PC-3 (cell line): ENCODE results near the gene CEACAM5. TPM values are rescaled to one million over a fixed set of nuclear protein-coding genes. Genes with fewer than 3 reads are reported as not detected.

Source experiments
- ATAC-seq: fragments of 200-7000 bp; cut with Tn5 transposase; 2 replicates; pipeline ENCODE4 v1.9.1; 2020; ENCODE audit warnings: mild to moderate bottlenecking, moderate library complexity
- BruUV-seq: library from RNA; stranded (reverse); fragments of 400-500 nt; replicated peaks from 2 replicates; lab custom pipeline; 2021; lab: Mats Ljungman, UMichigan
- CTCF ChIA-PET: fragments of 300-600 bp; sonication (Branson Sonifier 250); formaldehyde crosslinking; loops from one replicate; lab custom pipeline; 2022; ENCODE audit warnings: antibody characterized with exemption; lab: Charles Lee
- POLR2A ChIA-PET: fragments of 300-600 bp; sonication (Branson Sonifier 250); formaldehyde crosslinking; loops from one replicate; lab custom pipeline; 2022; ENCODE audit warnings: antibody characterized with exemption; ENCODE audit not compliant: unreplicated experiment; lab: Charles Lee
- DNase-seq: peaks from one replicate; pipeline ENCODE4 v3.0.0-alpha.2; 2015
- H2AFZ ChIP-seq: fragments of 300-600 bp; sonication (generic); 2 replicates; pipeline ENCODE4 v1.6.0; 2016; ENCODE audit warnings: antibody characterized with exemption, low read length
- H3F3A ChIP-seq: fragments of 300-600 bp; sonication (generic); one replicate; pipeline ENCODE4 v1.6.0; 2017; ENCODE audit warnings: antibody characterized with exemption, low read length, control low read depth, mild to moderate bottlenecking; ENCODE audit not compliant: unreplicated experiment
- H3K27ac ChIP-seq: fragments of 300-600 bp; sonication (generic); 2 replicates; pipeline ENCODE4 v1.5.1; 2016; ENCODE audit warnings: mild to moderate bottlenecking, low read length
- H3K27me3 ChIP-seq: fragments of 300-600 bp; sonication (generic); 2 replicates; pipeline ENCODE4 v1.6.1; 2016; ENCODE audit warnings: low read length, mixed read lengths
- H3K36me3 ChIP-seq: fragments of 300-600 bp; sonication (generic); 2 replicates; pipeline ENCODE4 v1.6.1; 2016; ENCODE audit warnings: low read depth, mixed run types, low read length, mixed read lengths
- H3K4me1 ChIP-seq: fragments of 300-600 bp; sonication (generic); 2 replicates; pipeline ENCODE4 v1.5.1; 2016; ENCODE audit warnings: low read length; ENCODE audit not compliant: insufficient read depth
- H3K4me2 ChIP-seq: fragments of 300-600 bp; sonication (generic); 2 replicates; pipeline ENCODE4 v1.6.0; 2016; ENCODE audit warnings: low read length
- H3K4me3 ChIP-seq: fragments of 300-600 bp; sonication (generic); 2 replicates; pipeline ENCODE4 v1.5.1; 2016; ENCODE audit warnings: mild to moderate bottlenecking, low read length, mixed read lengths
- H3K79me2 ChIP-seq: fragments of 300-600 bp; sonication (generic); 2 replicates; pipeline ENCODE4 v1.6.1; 2017; ENCODE audit warnings: low read length, mixed read lengths
- H3K9ac ChIP-seq: fragments of 300-600 bp; sonication (generic); 2 replicates; pipeline ENCODE4 v1.6.0; 2016; ENCODE audit warnings: mild to moderate bottlenecking, low read length
- H3K9me2 ChIP-seq: fragments of 300-600 bp; sonication (generic); replicated peaks from 2 replicates; pipeline ENCODE4 v1.6.1; 2016; ENCODE audit warnings: mixed run types, low read length, mixed read lengths
- H3K9me3 ChIP-seq: fragments of 300-600 bp; sonication (generic); 2 replicates; pipeline ENCODE4 v1.6.1; 2016; ENCODE audit warnings: low read length, mixed read lengths
- H4K20me1 ChIP-seq: fragments of 300-600 bp; sonication (generic); 2 replicates; pipeline ENCODE4 v1.6.1; 2016; ENCODE audit warnings: low read length, mixed read lengths
- CTCF ChIP-seq: fragments of 300-600 bp; sonication (generic); conservative IDR thresholded peaks from 2 replicates; pipeline ENCODE4 v1.5.1; 2017; ENCODE audit warnings: antibody characterized with exemption, low read depth, mild to moderate bottlenecking, low read length
- EZH2 ChIP-seq: fragments of 300-600 bp; sonication (generic); IDR thresholded peaks from one replicate; pipeline ENCODE4 v1.6.1; 2017; ENCODE audit warnings: antibody characterized with exemption, mild to moderate bottlenecking, low read length; ENCODE audit not compliant: unreplicated experiment
- EZH2phosphoT487 ChIP-seq: fragments of 300-600 bp; sonication (generic); IDR thresholded peaks from 2 replicates; pipeline ENCODE4 v1.6.1; 2018; ENCODE audit warnings: mild to moderate bottlenecking, antibody characterized with exemption, low read length, borderline replicate concordance
- intact Hi-C: fragments of 100-400 bp; cut with micrococcal nuclease; formaldehyde crosslinking; loops from 2 replicates; pipeline ENCODE4 v1.9.0; 2023
- total RNA-seq: library from RNA; depleted of rRNA; stranded (reverse); fragments of >200 nt; gene quantifications from 2 replicates; pipeline ENCODE4 v1.2.3, GENCODE V29; 2014

Gene CEACAM5
- total RNA-seq, 1 experiment from 2014 or later, result 2.8 TPM

- DNase-seq (peak; percentile 81), ATAC-seq (peak; percentile 70)
- H3K9me3 ChIP-seq, result no peaks in the 10 kb centered on the region
- no peaks in the 10 kb centered on the region for H4K20me1 ChIP-seq
- no peak overlapping the region for H2AFZ ChIP-seq
- peak overlapping the region; percentile 78 for H3K4me2 ChIP-seq
- intact Hi-C loops, result no loop called here
- H3K79me2 ChIP-seq, result no peaks in the 10 kb centered on the region
- ChIA-PET CTCF (interaction anchor here (0.7 to 2.2 kb wide), 2 partner anchors 28 to 666 kb away, joined by 8 to 16 read pairs; no protein-coding TSS in a partner anchor), POLR2A (interaction anchor here (0.9 kb wide), 1 partner anchor 13 kb away, joined by 5 read pairs; no protein-coding TSS in a partner anchor)
- H3K9me2 ChIP-seq, result no peaks in the 10 kb centered on the region
- BruUV-seq, result TSS peak; percentile 86
- TF ChIP-seq CTCF (no peak), EZH2phosphoT487 (no peak), EZH2 (no peak)
- peaks cover 44% of the 10 kb centered on the region for H3K4me1 ChIP-seq
- peak overlapping the region; percentile 56 for H3K4me3 ChIP-seq
- peaks cover 9% of the 10 kb centered on the region for H3F3A ChIP-seq
- H3K9ac ChIP-seq, result peak overlapping the region; percentile 85
- H3K27me3 ChIP-seq, result no peaks in the 10 kb centered on the region
- peak overlapping the region; percentile 100 for H3K27ac ChIP-seq
- no peaks in the 10 kb centered on the region for H3K36me3 ChIP-seq
These were observed 26.7 kb downstream of the CEACAM5 start for GRCh38 chr19:41735071-41735600.

- Histone ChIP-seq H2AFZ (no peak overlapping the region), H3K9me3 (no peaks in the 10 kb centered on the region), H3K36me3 (no peaks in the 10 kb centered on the region), H3K27ac (no peak overlapping the region), H3K4me2 (no peak overlapping the region), H3K4me1 (peaks cover 35% of the 10 kb centered on the region), H3K79me2 (no peaks in the 10 kb centered on the region), H3K27me3 (no peaks in the 10 kb centered on the region), H3K4me3 (no peak overlapping the region), H4K20me1 (no peaks in the 10 kb centered on the region), H3F3A (peaks cover 3% of the 10 kb centered on the region), H3K9ac (no peak overlapping the region), H3K9me2 (no peaks in the 10 kb centered on the region)
- DNase-seq (peak; percentile 59), ATAC-seq (no peak)
- TF ChIP-seq EZH2phosphoT487 (no peak), CTCF (no peak), EZH2 (no peak)
- POLR2A ChIA-PET, result no interaction called here
- no TSS peak for BruUV-seq
- CTCF ChIA-PET, result no interaction called here
- intact Hi-C loops, result no loop called here
These were observed 30.9 kb downstream of the CEACAM5 start for GRCh38 chr19:41739361-41739760.
